Heart right ventricle (tissue), 16 donors: ENCODE measurements around the gene MGAT5B. TPM values are rescaled to one million over a fixed set of nuclear protein-coding genes. Genes with fewer than 3 reads are reported as not detected.

Source experiments
- ATAC-seq, 8 donors: fragments of 200-7000 bp; cut with Tn5 transposase; one replicate each; pipeline ENCODE4 v1.9.1; 2020; ENCODE audit warnings: mild to moderate bottlenecking in 8 of 8, moderate library complexity in 8 of 8, moderate number of reproducible peaks in 1 of 8
- DNase-seq, 2 donors: peaks; one replicate each; pipeline ENCODE4 v3.0.0-alpha.2; 2020
- H3K27ac ChIP-seq, 10 donors: fragments of 200-600 bp; sonication (generic) in 2 of 10; one replicate each; pipeline versions ENCODE4 v1.5.0 to v1.8.0; 2020 to 2022; ENCODE audit warnings: mild to moderate bottlenecking in 3 of 10
- H3K27me3 ChIP-seq, 7 donors: fragments of 200-600 bp; one replicate each; pipeline ENCODE4 v1.8.0; 2021 to 2022; ENCODE audit warnings: mild to moderate bottlenecking in 2 of 7
- H3K36me3 ChIP-seq, 9 donors: fragments of 200-600 bp; sonication (generic) in 1 of 9; one replicate each; pipeline versions ENCODE4 v1.5.0 to v1.8.0; 2020 to 2022; ENCODE audit warnings: mild to moderate bottlenecking in 2 of 9
- H3K4me1 ChIP-seq, 9 donors: fragments of 200-600 bp; sonication (generic) in 1 of 9; one replicate each; pipeline versions ENCODE4 v1.5.0 to v1.8.0; 2020 to 2022; ENCODE audit warnings: mild to moderate bottlenecking in 4 of 9
- H3K4me3 ChIP-seq, 10 donors: fragments of 200-600 bp; sonication (generic) in 2 of 10; one replicate each; pipeline versions ENCODE4 v1.5.0 to v1.8.0; 2020 to 2022; ENCODE audit warnings: mild to moderate bottlenecking in 7 of 10, moderate library complexity in 2 of 10
- H3K9me3 ChIP-seq, 11 donors: fragments of 200-600 bp in 10 of 11; sonication (generic) in 2 of 11; one replicate each; pipeline versions ENCODE4 v1.5.0 to v1.8.0; 2013 to 2022; ENCODE audit warnings: mild to moderate bottlenecking in 2 of 11, control low read depth in 1 of 11, moderate library complexity in 1 of 11
- WGBS, 2 donors: extraction: QIAGEN DNeasy Blood & Tissue Kit; methylation state at CpG; one replicate each; pipeline ENCODE4 v1.1.7; 2013; ENCODE audit warnings: inconsistent platforms in 1 of 2; 5-methylcytosine and 5-hydroxymethylcytosine counted together
- intact Hi-C, 10 donors: fragments of 100-400 bp; cut with DNase I; formaldehyde crosslinking; loops; one replicate each; pipeline versions ENCODE4 v1.11.1 to v1.14.2; 2022
- polyA plus RNA-seq, 2 donors: library from polyadenylated mRNA; stranded (reverse); fragments of 200-250 nt; gene quantifications; one replicate each; pipeline ENCODE4 v1.2.3, GENCODE V29; 2013
- total RNA-seq, 10 donors: library from RNA; stranded (reverse); fragmentation: NEBNext Ultra II Directional in 3 of 10; extraction: Animal tissue kit (Norgen Biotek cat#: 25700) in 3 of 10; gene quantifications; one replicate each; pipeline versions ENCODE4 v1.2.1 to v1.2.4, GENCODE V29; 2021 to 2023
- TF ChIP-seq, protein P1 (sequence below), 9 donors: fragments of 200-600 bp; sonication (generic) in 2 of 9; IDR thresholded peaks; one replicate each; pipeline versions ENCODE4 v1.5.0 to v1.8.0; 2021 to 2022; ENCODE audit warnings: antibody characterized with exemption in 9 of 9, mild to moderate bottlenecking in 5 of 9, moderate library complexity in 1 of 9
- donor health status: Arrhythmogenic right ventricular cardiomyopathy.
- donor health status: ischemic (EF 13 %, LVEDD 7.1; RV severe dilation, severe dysfunction).
- donor health status: healthy with polysubstance abuse.
- donor health status: DM: no; HTN: yes; CAD: no.
- donor health status: DM: no; HTN: no; CAD: no.
- donor health status: ischemic (EF 25% LVEDD 6.9; RV normal size, moderate dysfunction).
- donor health status: ischemic (EF 25% LVEDD 5.7; RV mildly dilated, moderate dysfunction).
- donor health status: healthy.
- donor health status: DM: yes; HTN: yes; CAD: no.
- donor health status: Ischemic cardiomyopathy.
- donor health status: ischemic (EF 35%, LVEDD 5.7; RV mildly dilated, moderate dysfunction).
- donor health status: nonischemic (EF 11% LVEDD 7.7; RV severe dilation, severe dysfunction).
- donor health status: DM: yes; HTN: yes; CAD: no.
- donor health status: PGD.
- donor health status: ischemic (EF 29% LVEDD 5.4; RV normal size, mild dysfunction).
- donor health status: nonischemic (EF 23%, LVEDD 6.1; RV moderate dilation, normal function).

Gene MGAT5B
- total and polyA plus RNA-seq, 12 donors, result 0.09 to 0.29 (median 0.13) TPM; not detected in 8

DNA sequence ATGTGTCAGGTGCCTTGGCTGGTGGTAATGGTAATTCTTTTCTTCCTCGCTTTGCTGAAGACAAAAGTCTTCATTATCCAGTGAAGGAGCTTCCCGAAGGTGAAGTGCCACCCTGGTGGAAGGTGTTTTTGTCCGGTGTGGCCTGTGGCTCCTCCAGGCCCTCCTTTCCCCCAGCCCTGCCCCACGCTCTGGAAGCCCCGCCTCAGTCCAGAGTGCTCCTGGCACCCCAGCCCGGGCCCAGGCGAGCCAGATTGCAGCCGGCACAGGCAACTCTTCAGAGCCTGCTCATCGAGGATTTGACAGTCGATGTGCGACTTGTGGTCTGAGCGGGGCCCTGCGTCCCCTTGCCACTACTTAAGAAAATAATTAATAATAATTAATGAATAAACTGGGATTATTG lies 93.7 kb downstream of the MGAT5B start:
- WGBS, 2 donors, result 88 to 90% methylated on average over 13 of the region's 13 CpGs
- H3K4me3 ChIP-seq, result no peak overlapping the region
- H3K36me3 ChIP-seq, result no peaks in the 10 kb centered on the region
- TF ChIP-seq, protein P1, sequence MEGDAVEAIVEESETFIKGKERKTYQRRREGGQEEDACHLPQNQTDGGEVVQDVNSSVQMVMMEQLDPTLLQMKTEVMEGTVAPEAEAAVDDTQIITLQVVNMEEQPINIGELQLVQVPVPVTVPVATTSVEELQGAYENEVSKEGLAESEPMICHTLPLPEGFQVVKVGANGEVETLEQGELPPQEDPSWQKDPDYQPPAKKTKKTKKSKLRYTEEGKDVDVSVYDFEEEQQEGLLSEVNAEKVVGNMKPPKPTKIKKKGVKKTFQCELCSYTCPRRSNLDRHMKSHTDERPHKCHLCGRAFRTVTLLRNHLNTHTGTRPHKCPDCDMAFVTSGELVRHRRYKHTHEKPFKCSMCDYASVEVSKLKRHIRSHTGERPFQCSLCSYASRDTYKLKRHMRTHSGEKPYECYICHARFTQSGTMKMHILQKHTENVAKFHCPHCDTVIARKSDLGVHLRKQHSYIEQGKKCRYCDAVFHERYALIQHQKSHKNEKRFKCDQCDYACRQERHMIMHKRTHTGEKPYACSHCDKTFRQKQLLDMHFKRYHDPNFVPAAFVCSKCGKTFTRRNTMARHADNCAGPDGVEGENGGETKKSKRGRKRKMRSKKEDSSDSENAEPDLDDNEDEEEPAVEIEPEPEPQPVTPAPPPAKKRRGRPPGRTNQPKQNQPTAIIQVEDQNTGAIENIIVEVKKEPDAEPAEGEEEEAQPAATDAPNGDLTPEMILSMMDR (IDR thresholded peaks at IDR 0.05), result no peak
- H3K4me1 ChIP-seq, result peaks cover 0 to 11% (median 0%) of the 10 kb centered on the region in 9 donors
- H3K27ac ChIP-seq, result no peak overlapping the region
- peaks cover 0 to 50% (median 35%) of the 10 kb centered on the region in 7 donors for H3K27me3 ChIP-seq
- DNase-seq (no peak), ATAC-seq (no peak)
- no peaks in the 10 kb centered on the region for H3K9me3 ChIP-seq
- intact Hi-C loops, result no loop called here

DNA sequence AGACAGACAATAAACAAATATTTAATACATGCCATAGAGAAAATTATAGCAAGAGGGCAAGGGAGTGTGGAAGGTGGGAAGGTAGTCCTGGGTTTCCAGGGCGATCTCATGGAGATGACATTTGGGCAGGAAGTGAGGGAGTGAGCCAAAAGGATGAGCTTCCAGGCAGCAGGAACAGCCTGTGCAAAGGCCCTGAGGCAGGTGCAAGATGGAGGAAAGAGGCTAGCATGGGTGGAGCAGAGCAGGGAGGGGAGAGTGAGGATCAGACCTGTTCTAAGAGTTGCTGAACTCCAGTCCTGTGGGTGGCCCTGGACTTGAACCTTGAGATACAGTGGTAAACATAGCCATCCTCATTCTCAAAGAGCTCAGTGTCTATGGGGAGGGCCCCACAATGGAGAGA lies 94.7 kb downstream of the MGAT5B start:
- 73 to 79% methylated on average over 1 of the region's 1 CpG for WGBS, 2 donors
- H3K27me3 ChIP-seq, result peaks cover 3 to 50% (median 37%) of the 10 kb centered on the region in 7 donors
- no peak overlapping the region for H3K4me3 ChIP-seq
- intact Hi-C loops, result no loop called here
- TF ChIP-seq, protein P1 (IDR thresholded peaks at IDR 0.05), result no peak
- no peak for DNase-seq
- no peak overlapping the region for H3K27ac ChIP-seq
- no peaks in the 10 kb centered on the region for H3K9me3 ChIP-seq
- peaks cover 0 to 8% (median 0%) of the 10 kb centered on the region in 9 donors for H3K4me1 ChIP-seq
- no peak for ATAC-seq
- H3K36me3 ChIP-seq, result no peaks in the 10 kb centered on the region

DNA sequence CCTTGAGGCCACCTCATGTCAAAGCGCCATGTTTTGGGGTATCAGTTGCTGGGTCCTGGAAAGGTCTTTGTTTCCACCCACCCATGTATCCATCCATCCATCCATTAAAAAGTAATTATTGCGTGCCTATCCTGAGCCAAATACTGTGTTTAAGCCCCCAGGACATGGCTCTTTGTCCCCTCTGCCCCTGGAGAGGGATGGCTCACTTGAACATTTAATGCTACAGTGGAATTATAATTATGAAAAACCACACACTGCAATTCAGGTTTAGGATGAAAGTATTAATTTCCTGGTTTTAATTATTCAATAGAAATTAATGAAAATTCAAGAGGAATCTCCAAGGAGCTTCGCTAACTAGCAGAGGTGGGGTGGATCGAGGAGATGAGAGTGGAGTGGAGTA lies 97.8 kb downstream of the MGAT5B start:
- 87 to 90% methylated on average over 4 of the region's 4 CpGs for WGBS, 2 donors
- Histone ChIP-seq H3K9me3 (no peaks in the 10 kb centered on the region), H3K4me3 (no peak overlapping the region), H3K27ac (no peak overlapping the region), H3K27me3 (peaks cover 8 to 70% (median 56%) of the 10 kb centered on the region in 7 donors), H3K4me1 (peaks cover 2 to 16% (median 12%) of the 10 kb centered on the region in 9 donors), H3K36me3 (no peaks in the 10 kb centered on the region)
- ATAC-seq, result no peak
- intact Hi-C loops, result no loop called here
- TF ChIP-seq, protein P1 (IDR thresholded peaks at IDR 0.05), result no peak
- DNase-seq, result no peak

GRCh38 chr17:76966486-76967181 lies 98.4 kb downstream of the MGAT5B start:
- intact Hi-C loops, result no loop called here
- 63 to 78% methylated on average over 9 of the region's 9 CpGs for WGBS, 2 donors
- H3K27me3 ChIP-seq, result peaks cover 8 to 75% (median 60%) of the 10 kb centered on the region in 7 donors

More at GRCh38 chr17:76966486-76967181, 98.4 kb downstream of the MGAT5B start:
- TF ChIP-seq, protein P1 (IDR thresholded peaks at IDR 0.05), result no peak
- DNase-seq, result no peak
- Histone ChIP-seq H3K27ac (no peak overlapping the region), H3K36me3 (no peaks in the 10 kb centered on the region), H3K4me3 (no peak overlapping the region), H3K4me1 (peaks cover 2 to 16% (median 12%) of the 10 kb centered on the region in 9 donors), H3K9me3 (no peaks in the 10 kb centered on the region)
- no peak for ATAC-seq
